ENCODE measurements around the gene TAGLN2.

TAGLN2 gene

GRCh38 chr1:159947942-159948341, 22.6 kb upstream of the TAGLN2 start:
- DNase-seq, result no peak

DNA sequence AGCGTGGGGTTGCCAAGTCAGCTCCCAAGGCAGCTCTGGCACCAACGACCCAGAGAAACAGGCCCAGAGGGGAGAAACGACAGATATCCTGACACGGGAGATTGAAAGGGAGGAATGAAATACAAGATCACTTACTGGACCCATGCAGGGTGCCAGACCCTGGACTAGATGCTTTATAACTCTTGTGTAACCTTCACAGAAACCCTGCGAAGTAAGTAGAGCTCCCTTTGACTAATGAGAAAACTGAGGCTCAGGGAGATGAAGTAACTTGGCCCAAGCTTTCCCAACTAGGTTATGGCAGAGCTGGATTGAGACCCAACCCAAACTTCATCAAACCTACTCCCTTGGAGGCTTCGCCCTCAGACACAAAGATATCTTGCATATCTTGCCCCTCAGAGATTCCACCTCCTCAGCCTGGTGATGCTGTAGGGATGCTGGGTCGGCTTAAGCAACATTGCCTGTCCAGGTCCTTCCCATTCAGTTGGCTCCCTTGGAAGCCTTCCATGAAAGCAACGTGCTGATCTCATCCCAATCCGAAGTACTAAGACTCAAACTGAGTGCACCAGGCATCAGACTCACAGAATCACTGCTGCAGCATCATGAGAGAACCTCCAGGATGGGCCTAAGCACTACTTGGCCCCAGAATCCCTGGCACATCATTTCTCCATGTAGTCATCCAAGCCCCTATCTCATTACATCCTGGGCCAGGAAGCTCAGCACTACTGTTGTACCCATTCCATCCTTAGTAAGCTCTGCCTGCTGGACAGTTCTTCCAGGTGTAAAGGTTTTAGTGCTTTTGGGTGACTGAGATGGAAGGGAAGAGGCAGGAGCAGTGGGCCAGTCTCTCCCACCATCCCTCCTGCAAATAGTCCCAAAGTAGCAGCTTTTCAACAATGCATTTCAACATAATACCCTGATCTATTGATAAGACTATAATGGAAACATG, 21.2 kb upstream of the TAGLN2 start:
- DNase-seq, result no peak

DNA sequence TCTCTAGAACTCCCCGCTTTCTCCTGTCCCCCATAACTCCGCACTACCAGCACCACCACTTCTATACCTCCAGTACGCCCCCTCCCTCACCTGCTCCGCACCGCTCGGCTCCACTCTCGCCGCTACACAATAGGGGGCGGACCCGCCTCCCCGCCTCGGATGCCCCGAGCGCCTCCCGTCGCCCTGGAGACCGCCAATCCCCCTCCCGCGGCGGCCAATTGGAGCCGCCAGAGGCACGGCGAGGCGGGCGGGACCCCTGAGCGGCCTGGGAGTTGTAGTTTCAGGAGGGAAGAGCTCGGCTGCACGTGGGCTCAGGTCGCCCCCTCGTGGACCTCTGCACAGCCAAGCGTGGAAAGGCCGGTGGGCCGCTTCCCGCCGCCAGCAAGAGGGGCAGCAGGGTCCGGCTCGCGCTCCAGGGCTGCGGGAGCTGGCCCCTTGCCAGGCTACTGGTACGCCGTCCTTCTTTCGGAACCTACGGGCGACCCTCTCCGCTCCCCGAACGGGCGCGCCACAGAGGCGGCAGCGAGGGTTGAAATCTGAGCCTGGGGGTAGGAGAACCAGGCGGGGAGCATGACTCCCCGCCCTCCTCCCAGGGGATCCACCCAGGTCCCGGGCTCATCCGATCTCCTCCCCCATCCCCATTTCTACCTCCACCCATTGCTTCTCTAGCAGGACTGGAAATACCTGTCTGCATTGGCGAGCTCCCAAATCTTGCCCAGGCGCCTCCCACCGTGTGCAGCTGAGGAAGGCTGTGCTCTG, 20.4 kb upstream of the TAGLN2 start, which contains the start of gene IGSF9:
Gene IGSF9 (minus strand): TSS at position 131 of the 759 bp plus-strand sequence. CDS start 2,159 bp downstream, outside the sequence.
- peak; percentile 83 for DNase-seq

- no peak for DNase-seq
Measured at GRCh38 chr1:159944623-159945455, 19.5 kb upstream of the TAGLN2 start.

GRCh38 chr1:159943908-159944622, 18.8 kb upstream of the TAGLN2 start:
- DNase-seq, result no peak

DNA sequence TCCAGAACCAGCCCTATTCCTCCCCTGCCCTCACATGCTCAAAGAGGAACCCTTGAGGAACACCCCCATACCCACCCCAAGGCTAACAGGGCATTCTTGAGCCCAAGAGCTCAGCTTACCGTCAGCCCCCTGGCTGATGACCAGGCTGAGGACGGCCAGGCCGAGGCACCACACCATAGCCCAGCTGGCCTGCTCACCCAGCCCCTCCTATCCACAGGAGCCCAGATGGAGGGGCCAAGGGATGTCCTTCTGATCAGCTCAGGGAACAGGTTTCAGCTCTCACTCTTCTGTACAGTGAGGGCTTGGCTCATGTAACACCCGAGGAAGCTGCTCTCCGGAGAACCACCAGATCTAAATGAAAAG, 18.0 kb upstream of the TAGLN2 start:
- DNase-seq, result no peak

GRCh38 chr1:159942632-159943277, 17.4 kb upstream of the TAGLN2 start:
- DNase-seq, result no peak

GRCh38 chr1:159941591-159942560, 16.6 kb upstream of the TAGLN2 start:
- no peak for DNase-seq

- DNase-seq, result no peak
Measured at GRCh38 chr1:159941141-159941540, 15.8 kb upstream of the TAGLN2 start.

GRCh38 chr1:159940006-159940620, 14.8 kb upstream of the TAGLN2 start:
- DNase-seq, result no peak

DNA sequence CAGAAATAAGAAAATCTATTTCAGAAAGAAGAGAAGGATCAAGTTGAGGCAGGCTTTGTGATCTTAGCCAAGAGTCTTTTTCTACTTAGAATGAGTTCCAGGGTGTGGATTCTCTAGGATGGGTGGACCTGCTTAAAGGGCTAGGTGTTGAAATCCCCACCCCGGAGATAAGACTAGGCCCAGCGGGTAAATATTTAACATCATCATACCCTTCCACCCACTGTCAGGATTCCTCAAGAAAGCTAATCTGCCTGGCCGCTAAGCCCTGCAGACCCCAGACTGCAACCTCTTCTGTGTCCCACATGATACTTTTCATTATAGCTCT, 14.3 kb upstream of the TAGLN2 start:
- no peak for DNase-seq

GRCh38 chr1:159938905-159939677, 13.8 kb upstream of the TAGLN2 start:
- no peak for DNase-seq

DNA sequence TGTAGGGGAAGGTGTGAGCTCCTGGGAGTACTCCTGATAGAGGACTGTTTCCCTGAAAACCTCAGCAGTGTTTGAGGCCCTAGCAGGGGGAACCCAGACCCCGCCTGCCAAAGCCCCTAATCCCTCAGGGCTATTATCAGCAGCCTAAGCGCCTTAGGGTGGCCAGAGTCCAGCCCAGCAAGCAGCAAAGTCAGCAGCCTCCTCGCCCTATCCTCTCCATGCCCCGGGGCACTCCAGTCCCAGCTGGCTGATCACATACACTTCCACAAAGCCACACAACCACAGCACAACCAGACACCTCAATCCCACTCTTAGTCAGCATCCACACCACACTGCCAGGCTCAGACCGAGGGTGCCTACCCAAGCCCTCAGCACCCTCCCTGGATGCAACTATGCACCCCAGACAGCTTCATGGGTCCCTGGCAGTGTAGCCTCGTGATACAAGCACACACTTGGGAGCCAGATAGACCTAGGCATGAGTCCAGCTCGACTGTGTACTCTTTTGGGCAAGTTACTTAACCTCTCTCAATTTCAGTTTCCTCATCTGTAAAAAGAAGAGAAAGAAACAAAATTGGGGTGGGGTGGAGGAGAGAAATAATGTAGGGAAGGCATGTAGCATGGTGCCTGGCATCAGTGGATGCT, 13.0 kb upstream of the TAGLN2 start:
- DNase-seq, result no peak

- no peak for DNase-seq
Measured at GRCh38 chr1:159937054-159937750, 11.9 kb upstream of the TAGLN2 start.

- DNase-seq, result peak; percentile 90
Measured at GRCh38 chr1:159936273-159936904, 11.1 kb upstream of the TAGLN2 start.

DNA sequence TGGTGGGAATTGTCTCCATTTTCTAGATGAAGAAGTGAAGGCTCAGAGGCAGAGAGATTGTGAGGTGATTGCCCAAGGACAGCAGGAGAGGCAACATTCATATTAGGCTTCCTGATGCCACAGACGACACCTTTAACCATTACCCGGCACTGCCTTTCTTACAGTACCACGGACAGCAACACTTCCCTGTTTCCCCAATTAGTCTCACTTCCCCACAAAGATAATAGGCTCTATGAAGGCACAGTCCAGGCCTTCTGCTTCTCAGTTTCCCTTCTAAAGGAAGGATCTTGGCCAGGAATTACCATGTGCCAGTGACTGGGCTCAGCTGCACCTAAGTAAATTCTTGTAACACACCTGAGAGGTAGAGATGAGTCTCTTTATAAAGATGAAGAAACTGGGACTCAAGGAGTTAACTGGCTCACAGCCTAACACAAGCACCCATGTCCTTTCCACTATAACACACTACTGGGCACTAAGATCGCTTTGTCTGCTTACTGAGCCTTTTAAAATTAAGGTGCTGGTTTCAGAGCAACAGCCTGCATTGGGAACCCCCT, 10.5 kb upstream of the TAGLN2 start:
- no peak for DNase-seq

DNA sequence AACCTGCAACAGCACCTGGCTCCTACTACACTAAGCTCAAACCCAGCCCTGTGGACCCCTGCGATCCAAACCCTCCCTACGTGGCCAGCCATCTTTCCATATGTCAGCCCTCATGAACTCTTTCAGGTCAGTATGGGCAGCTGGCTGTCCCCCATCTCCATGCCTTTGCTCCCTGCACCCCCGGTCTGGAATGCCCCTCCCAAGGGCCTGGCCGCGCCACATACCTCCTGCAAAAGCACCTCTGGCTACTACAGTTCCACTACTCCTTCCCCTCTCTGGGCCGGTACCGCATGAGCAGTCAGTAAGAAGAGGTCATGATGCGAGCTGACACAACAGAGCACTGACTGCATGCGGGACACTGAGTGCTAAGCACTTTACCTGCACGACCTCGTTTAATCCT, 10.0 kb upstream of the TAGLN2 start:
- no peak for DNase-seq

All from activated T-cell treated with anti-CD3 and anti-CD28 coated beads, Interleukin-2, amount 50 U/mL, for 1 hour (primary cell).